Thoracic aorta (tissue), 2 donors: ENCODE results near the gene LRRTM2. TPM values are rescaled to one million over a fixed set of nuclear protein-coding genes. Genes with fewer than 3 reads are reported as not detected.

ENCODE experiments used
- ATAC-seq: fragments of 150-250 bp; one replicate; pipeline ENCODE4 v1.8.0; 2017; ENCODE audit warnings: low read depth; ENCODE audit not compliant: insufficient number of reproducible peaks, low FRiP score
- DNase-seq: peaks from one replicate; pipeline ENCODE4 v3.0.0-alpha.2; 2020; ENCODE audit warnings: low spot score
- H3K27ac ChIP-seq, 2 donors: fragments of 200-600 bp; sonication (generic); 1 replicate in 1 of 2; 2 replicates in 1 of 2; pipeline ENCODE4 v1.5.1; 2016; ENCODE audit warnings: mild to moderate bottlenecking in 2 of 2, moderate library complexity in 2 of 2
- H3K27me3 ChIP-seq: fragments of 200-600 bp; sonication (generic); replicated peaks from 2 replicates; pipeline ENCODE4 v1.6.0; 2016; ENCODE audit warnings: mild to moderate bottlenecking; ENCODE audit not compliant: insufficient read depth
- H3K36me3 ChIP-seq: fragments of 200-600 bp; sonication (generic); one replicate; pipeline ENCODE4 v1.5.1; 2016
- H3K4me1 ChIP-seq, 2 donors: fragments of 200-600 bp; sonication (generic); 1 replicate in 1 of 2; 2 replicates in 1 of 2; pipeline versions ENCODE4 v1.5.1 to v1.6.0; 2016; ENCODE audit warnings: low read depth in 2 of 2, mild to moderate bottlenecking in 1 of 2; ENCODE audit not compliant: control insufficient read depth in 1 of 2
- H3K4me3 ChIP-seq: fragments of 200-600 bp; sonication (generic); 2 replicates; pipeline ENCODE4 v1.5.1; 2016; ENCODE audit warnings: mild to moderate bottlenecking
- H3K9me3 ChIP-seq: fragments of 200-600 bp; sonication (generic); 2 replicates; pipeline ENCODE4 v1.5.1; 2016
- total RNA-seq, 2 donors: library from RNA; depleted of rRNA; stranded (reverse); fragments of >200 nt; gene quantifications; one replicate each; pipeline versions ENCODE4 v1.1.0 to v1.2.3, GENCODE V29; 2016
- TF ChIP-seq, protein P1 (sequence below): fragments of 200-600 bp; sonication (generic); IDR thresholded peaks from one replicate; pipeline ENCODE4 v1.5.1; 2019; ENCODE audit warnings: antibody characterized with exemption

LRRTM2 gene
- total RNA-seq, 2 donors from 2014 or later: 0.27 to 1.9 TPM

DNA sequence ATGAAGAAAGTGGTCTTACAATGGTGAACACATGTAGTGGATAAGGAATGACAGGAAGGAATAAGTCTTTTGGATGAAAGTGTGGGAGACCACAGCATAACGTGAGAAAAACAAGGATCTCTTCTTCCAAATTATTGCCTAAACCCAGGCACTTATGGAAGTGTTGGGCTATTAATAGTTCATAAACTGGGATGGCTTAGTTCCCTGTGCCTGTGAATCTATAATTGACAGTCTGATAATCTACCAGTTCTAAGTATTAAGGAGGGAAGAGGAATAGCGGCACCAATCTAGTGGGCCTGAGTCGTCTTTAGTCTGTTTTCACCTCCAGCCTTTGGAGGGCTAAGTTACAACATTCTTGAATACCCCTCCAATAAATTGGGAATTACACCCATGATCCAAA lies 39.2 kb upstream of the LRRTM2 start:
- DNase-seq (no peak), ATAC-seq (no peak)
- H3K36me3 ChIP-seq: peaks cover 9% of the 10 kb centered on the region
- H3K27me3 ChIP-seq: no peaks in the 10 kb centered on the region
- TF ChIP-seq, protein P1, sequence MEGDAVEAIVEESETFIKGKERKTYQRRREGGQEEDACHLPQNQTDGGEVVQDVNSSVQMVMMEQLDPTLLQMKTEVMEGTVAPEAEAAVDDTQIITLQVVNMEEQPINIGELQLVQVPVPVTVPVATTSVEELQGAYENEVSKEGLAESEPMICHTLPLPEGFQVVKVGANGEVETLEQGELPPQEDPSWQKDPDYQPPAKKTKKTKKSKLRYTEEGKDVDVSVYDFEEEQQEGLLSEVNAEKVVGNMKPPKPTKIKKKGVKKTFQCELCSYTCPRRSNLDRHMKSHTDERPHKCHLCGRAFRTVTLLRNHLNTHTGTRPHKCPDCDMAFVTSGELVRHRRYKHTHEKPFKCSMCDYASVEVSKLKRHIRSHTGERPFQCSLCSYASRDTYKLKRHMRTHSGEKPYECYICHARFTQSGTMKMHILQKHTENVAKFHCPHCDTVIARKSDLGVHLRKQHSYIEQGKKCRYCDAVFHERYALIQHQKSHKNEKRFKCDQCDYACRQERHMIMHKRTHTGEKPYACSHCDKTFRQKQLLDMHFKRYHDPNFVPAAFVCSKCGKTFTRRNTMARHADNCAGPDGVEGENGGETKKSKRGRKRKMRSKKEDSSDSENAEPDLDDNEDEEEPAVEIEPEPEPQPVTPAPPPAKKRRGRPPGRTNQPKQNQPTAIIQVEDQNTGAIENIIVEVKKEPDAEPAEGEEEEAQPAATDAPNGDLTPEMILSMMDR: no peak
- no peak overlapping the region for H3K27ac ChIP-seq
- no peaks in the 10 kb centered on the region for H3K9me3 ChIP-seq
- no peak overlapping the region for H3K4me3 ChIP-seq
- peaks cover 0 to 21% of the 10 kb centered on the region in 2 donors for H3K4me1 ChIP-seq

DNA sequence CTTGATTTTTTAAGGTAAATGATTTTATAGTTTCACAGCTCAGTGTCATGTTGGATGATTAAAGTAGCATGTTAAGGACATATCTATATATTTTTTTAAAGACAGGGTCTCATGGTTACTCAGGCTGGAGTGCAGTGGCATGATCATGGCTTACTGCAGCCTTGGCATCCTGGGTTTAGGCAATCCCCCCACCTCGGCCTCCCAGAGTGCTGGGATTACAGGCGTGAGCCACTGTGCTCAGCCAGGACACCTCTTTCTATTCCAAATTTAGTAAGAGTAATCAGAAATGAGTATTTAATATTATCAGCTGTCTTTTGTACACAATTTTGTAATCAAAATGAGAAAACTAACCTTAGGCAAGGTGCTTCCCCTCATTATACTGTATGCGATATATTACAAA lies 38.6 kb upstream of the LRRTM2 start:
- H3K36me3 ChIP-seq: peaks cover 12% of the 10 kb centered on the region
- TF ChIP-seq, protein P1: no peak
- H3K4me3 ChIP-seq: no peak overlapping the region
- no peak overlapping the region for H3K27ac ChIP-seq
- DNase-seq: no peak
- H3K27me3 ChIP-seq: no peaks in the 10 kb centered on the region
- ATAC-seq: no peak
- H3K9me3 ChIP-seq: no peaks in the 10 kb centered on the region
- H3K4me1 ChIP-seq: peaks cover 0 to 15% of the 10 kb centered on the region in 2 donors

DNA sequence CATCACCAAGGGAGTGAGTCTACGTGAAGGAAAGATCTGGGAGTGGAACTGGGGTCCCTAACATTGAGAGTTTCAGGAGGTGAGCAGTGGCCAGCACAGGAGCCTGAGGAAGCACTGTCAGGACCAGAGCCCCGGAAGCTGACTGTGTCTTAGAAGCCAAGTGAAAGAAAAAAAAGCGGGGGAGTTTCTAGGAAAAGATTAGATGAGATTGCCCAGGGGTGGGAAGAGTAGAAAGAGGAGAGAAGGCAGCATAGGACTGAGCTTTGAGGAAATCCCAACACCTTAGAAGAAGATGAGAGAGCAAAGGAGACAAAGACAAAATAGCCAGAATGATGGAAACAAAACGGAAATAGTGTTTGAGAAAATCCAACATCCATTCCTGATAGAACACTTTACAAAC lies 37.0 kb upstream of the LRRTM2 start:
- Histone ChIP-seq H3K9me3 (no peaks in the 10 kb centered on the region), H3K36me3 (peaks cover 13% of the 10 kb centered on the region), H3K4me3 (no peak overlapping the region), H3K4me1 (peaks cover 0 to 8% of the 10 kb centered on the region in 2 donors), H3K27me3 (no peaks in the 10 kb centered on the region), H3K27ac (no peak overlapping the region)
- TF ChIP-seq, protein P1: no peak
- no peak for ATAC-seq
- DNase-seq: no peak

DNA sequence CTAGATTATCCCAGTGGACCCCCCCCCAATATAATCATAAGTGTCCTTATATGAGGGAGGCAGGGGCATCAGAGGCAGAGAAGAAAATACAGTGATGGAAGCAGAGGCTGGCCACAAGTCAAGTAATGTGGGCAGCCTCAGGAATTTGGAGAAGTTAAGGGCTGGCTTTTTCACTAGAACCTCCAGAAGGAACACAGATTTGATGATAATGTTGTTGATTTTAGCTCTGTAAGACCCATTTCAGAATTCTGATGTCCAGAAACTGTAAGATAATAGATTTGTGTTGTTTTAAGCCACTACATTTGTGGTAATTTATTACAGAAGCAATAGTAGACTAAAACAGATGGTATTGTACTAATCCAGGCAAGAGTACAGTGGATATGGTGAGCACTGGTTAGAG lies 36.3 kb upstream of the LRRTM2 start:
- DNase-seq (no peak), ATAC-seq (no peak)
- Histone ChIP-seq H3K4me1 (peaks cover 0 to 8% of the 10 kb centered on the region in 2 donors), H3K27ac (no peak overlapping the region), H3K27me3 (no peaks in the 10 kb centered on the region), H3K9me3 (no peaks in the 10 kb centered on the region), H3K4me3 (no peak overlapping the region), H3K36me3 (peaks cover 19% of the 10 kb centered on the region)
- TF ChIP-seq, protein P1: no peak

DNA sequence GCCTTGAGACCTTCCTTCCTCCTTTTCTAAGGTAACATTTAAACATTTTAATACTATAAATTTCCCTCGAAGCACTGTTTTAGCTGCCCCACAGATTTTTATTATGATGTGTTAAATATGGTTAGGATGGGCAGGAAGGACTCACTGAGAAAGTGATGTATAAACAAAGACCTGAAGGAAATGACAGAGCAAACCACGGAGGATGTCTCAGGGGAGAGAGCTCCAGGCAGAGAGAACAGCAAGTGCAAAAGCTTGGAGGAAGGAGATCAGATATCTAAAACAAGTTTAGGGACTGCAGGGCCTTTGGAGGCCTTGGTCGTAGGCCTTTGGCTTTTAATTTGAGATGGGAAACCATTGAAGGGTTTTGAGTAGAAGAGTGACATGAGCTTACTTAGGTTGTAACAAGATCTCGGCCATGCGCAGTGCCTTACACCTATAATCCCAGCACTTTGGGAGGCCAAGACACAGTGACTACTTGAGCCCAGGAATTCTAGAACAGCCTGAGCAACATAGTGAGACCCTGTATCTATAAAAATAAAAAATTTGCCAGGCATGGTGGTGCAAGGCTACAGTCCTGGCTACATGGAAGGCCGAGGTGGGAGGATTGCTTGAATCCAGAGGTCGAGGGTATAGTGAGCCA lies 35.5 kb upstream of the LRRTM2 start:
- no peaks in the 10 kb centered on the region for H3K27me3 ChIP-seq
- TF ChIP-seq, protein P1: no peak
- peaks cover 0 to 8% of the 10 kb centered on the region in 2 donors for H3K4me1 ChIP-seq
- no peak for ATAC-seq
- no peaks in the 10 kb centered on the region for H3K9me3 ChIP-seq
- no peak overlapping the region for H3K4me3 ChIP-seq
- no peak overlapping the region for H3K27ac ChIP-seq
- no peak for DNase-seq
- peaks cover 24% of the 10 kb centered on the region for H3K36me3 ChIP-seq
